Measurements from ENCODE around the gene SLC35F6.
A peak's percentile ranks its signal among the peaks of the same experiment; 100 is the strongest.

Gene SLC35F6

DNA sequence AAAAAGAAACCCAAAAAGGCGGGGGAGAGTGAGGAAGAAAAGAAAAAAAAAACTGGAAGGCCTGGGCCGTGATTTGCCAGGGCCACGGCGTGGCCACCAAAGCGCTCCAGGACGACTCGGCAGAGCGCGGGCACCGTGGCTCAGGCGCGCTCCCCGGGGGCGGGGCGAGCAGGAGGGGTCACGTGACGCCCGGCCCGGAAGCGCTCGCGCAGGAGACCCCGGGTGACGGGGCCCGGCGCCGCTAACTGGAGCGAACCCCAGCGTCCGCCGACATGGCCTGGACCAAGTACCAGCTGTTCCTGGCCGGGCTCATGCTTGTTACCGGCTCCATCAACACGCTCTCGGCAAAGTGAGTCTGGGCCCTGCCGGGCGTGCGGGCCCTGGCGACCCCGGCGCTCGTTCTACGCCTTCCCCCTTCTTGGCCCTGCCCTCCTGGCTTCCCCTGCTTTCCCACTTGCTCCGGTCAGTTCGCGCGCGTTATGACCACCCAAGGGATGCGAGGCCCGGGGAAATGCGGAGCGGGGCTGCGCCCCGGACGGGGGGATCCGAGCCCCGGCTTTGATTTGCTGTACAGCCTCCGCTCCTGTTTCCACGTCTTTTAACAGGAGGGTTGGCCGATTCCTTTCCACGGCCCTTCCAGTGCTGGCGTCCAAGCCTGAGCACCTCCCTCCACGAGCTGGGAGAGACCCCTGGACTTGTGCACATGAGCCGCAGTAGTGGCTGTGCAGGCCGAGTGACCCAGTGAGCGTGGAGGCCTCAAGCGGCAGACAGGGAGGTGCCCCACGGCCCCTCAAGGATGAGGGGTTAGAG, at the start of gene SLC35F6:
Gene SLC35F6 (plus strand): TSS at position 207 of the 810 bp plus-strand sequence. CDS start 66 bp downstream, at position 273.
- DNase-seq, result peak; percentile 60 to 76 (median 70)

DNA sequence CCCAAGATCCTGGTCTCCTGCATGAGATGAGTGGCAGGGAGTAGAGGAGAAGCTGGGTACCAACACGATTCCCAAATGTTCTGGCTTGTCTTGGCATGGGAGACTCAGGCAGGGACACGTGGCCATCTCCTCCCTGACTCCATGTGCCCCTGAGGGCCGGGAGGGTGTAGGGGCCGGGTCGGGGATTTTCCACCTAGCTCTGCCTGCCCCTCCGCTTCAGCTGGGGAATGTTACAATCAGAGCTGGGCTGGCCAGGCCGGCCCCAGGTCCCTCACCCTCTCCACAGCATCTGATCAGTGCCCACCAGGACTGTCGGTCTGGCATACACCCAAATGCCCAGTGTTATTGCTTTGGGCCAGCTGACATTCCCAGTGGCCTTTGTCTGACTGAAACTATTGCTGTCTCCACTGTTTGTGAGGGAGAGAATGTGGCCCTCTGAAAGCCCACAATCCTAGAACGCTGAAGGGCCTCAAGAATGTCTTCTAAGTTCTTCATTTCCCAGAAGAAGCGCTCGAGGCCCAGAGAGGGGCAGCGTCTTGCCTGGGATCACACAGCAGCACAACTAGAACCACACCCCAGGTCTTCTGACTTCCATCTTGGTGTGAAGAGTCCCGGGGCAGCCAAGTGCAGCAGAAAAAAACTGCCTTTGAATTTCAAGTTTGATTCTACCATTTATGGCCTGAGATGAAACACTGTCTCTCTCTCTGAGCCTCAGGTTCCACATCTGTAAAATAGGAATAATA, 48.4 kb upstream of the SLC35F6 start:
- DNase-seq, result no peak

- DNase-seq, result no peak
These were observed 47.7 kb upstream of the SLC35F6 start for GRCh38 chr2:26716340-26716739.

- DNase-seq, result no peak
These were observed 47.3 kb upstream of the SLC35F6 start for GRCh38 chr2:26716769-26717168.

- no peak for DNase-seq
These were observed 46.7 kb upstream of the SLC35F6 start for GRCh38 chr2:26717362-26717761.

DNA sequence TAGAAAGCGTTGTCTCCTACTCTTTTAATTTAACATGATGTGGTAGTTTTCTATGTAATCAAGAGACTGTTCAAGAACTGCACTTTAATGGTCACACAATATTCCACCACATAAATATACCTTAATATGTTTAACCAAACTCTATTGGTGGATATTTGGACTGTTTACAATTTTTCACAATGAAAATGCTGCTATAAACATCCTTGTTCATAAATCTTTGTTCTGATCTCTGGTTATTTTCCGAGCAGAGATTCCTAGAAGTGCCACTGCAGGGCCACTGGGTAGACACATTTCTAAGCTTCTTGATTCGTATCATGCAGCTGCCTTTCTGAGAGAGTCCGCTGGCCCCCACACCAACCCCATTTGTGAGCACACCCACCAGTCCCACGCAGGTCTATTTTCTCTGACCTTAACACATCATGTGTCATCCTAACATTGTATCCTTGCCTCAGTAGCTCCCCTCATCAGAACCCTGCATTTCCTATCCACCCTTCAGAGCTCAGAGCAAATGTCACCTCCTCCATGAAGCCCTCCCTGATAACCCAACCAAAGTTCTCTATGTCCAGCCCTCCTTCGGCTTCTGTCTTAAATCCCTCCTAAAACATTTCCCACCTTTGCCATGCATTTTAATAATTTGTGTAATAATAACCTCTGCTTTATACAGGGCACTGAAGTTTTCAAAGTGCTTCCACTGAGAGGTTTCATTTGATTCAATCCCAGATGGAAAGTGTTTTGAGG, 45.0 kb upstream of the SLC35F6 start:
- DNase-seq, result no peak

DNA sequence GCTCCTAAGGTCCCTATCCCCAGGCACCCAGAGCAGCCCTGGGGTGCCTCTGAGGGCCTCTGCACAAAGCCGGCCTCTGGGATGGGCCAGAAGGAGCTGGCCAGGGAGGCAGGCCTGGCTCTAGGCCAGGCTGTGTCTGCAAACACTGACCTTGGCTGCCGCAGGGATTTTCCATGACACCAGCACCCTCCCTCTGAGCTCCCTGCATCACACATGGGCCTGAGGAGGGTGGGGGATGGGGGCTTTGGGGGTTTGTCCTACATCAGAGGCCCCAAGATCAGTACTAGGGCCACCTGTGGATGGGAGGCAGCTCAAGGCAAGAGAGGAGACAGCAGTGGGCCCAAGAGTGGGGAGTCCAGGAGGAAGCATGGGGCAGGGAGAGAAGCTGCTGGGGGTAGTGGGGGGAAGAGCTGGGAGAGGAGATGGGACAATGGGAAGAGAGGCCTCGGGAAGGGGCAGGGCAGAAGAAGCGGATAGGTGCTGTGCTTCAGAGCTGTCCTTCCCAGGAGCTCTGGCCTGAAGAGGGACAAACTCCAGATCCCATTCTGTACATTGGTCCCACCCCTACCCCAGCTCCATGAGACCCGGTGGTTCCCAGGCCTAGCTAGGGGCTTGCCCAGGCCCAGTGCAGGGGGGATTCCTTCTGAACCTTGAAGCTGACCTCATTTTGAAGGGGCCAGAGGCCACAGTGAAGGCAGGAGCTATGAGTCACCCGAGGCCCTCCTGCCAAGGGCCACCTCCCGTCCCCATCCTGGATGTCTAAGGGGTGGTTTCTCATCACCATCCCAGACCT, 43.6 kb upstream of the SLC35F6 start:
- no peak for DNase-seq

DNA sequence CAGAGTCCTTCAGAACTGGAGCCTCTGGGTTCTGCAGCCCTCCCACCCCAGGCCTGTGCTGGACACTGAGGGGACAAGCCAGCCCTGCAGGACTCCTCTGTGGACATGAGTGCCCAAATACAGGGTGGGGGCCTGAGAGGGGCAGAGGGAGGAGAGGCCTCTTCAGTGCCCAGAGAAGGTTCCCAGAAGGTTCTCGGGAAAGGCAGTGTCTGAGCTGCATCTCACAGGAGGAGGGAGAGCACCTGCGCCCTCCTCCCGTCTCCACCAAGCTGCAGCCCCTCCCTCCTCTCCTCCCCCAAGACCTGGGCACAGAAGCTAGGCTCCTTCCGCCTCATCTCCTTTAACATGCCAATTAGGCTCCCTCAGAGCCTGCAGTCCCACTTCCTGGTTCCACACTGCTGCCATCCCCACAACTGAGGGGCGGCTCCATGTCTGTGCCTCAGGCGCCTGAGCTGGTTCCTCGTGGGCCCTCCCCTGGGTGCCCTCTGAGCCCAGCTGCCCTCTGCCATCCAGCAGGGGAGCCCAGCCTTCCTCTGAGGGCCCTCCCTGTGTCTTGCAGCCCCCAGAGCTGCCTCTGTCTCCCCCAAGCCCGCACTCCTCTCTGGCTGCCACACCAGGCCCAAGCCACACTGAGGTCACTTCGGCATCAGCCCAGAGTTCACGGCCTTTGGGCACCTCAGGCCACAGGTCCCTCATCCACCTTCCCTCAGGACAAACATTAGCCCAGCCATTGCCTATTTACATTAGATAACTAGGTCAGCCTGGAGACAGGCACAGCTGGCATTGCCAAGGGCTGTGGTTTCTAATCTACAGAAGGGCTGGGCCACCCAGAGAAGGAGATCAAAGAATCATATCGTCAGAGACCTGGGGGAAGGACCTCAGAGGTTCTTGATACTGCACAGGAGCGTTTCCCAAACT, 42.7 kb upstream of the SLC35F6 start:
- no peak for DNase-seq

- DNase-seq, result no peak
These were observed 41.8 kb upstream of the SLC35F6 start for GRCh38 chr2:26722328-26722727.

- no peak for DNase-seq
These were observed 41.2 kb upstream of the SLC35F6 start for GRCh38 chr2:26722911-26723310.

DNA sequence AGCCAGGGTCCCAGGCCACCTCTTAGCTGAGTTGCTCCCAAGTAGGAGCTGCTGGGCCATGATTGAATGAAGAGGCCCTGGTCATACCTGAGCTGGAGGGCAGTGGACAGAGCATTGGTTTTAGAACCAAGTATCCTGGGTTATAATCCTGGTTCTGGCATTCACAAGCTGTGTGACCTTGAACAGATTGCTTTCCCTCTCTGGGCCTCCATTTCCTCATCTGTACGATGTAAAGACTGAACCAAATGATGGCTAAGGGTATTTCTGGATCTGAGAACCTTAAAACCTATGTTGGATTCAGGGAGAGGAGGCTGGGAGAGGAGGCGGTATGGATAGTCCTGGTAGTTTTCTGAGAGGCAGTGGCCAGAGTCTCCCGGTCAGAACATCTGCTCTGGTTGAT, 40.6 kb upstream of the SLC35F6 start:
- no peak for DNase-seq

- DNase-seq, result no peak
These were observed 39.9 kb upstream of the SLC35F6 start for GRCh38 chr2:26723991-26724750.

DNA sequence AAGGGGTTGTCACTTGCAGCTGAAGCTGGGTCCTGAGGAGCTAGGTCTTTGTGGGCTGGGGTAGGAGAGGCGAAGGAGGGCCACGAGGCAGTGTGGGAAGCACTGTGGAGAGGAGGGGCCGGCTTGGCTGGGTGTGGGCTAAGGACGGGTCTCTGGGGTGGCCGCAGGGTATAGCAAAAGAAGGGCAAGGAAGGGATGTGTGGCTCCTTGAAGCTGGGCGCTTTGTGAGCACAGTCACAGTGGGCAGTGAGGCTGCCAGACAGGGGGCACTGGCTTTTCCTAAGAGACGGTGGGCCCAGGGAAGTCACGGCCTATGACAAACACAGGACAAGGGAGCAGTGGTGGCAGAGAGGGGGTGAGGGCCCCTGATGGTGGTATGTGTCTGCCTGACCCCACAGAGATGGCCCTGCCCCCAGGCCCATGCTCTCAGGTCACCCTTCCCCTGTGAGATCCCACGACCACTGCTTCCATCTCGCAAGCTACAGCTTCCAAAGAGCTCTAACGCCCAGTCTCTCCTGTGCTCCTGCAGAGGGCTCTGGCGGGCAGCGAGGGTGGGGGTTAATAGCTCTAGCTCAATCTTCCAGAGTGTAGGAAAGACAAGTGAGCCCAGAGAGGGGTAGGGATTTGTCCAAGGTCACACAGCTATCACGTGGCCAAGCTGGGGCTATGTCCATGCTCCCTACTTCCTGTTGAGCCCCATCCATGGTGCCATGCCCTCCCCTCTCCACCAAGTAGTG, 39.1 kb upstream of the SLC35F6 start:
- DNase-seq, result no peak

DNA sequence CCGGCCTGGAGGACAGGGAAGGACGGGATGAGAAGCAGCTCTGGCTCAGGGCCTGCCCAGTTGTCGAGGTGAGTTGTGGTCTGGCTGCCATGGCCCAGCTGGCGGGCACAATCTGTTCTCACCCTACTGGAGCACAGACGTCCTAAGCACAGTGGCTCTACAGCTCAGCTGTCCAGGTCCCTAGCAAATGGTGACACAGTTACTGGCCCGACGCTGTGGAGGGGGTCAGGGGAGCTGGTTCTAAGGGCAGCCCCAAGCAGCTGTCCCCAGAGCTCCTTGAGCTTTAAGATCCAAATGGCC, 38.6 kb upstream of the SLC35F6 start:
- DNase-seq, result no peak

- DNase-seq, result no peak
These were observed 37.9 kb upstream of the SLC35F6 start for GRCh38 chr2:26726228-26726627.

- no peak for DNase-seq
These were observed 36.2 kb upstream of the SLC35F6 start for GRCh38 chr2:26727641-26728561.

- no peak for DNase-seq
These were observed 34.8 kb upstream of the SLC35F6 start for GRCh38 chr2:26729311-26729710.

DNA sequence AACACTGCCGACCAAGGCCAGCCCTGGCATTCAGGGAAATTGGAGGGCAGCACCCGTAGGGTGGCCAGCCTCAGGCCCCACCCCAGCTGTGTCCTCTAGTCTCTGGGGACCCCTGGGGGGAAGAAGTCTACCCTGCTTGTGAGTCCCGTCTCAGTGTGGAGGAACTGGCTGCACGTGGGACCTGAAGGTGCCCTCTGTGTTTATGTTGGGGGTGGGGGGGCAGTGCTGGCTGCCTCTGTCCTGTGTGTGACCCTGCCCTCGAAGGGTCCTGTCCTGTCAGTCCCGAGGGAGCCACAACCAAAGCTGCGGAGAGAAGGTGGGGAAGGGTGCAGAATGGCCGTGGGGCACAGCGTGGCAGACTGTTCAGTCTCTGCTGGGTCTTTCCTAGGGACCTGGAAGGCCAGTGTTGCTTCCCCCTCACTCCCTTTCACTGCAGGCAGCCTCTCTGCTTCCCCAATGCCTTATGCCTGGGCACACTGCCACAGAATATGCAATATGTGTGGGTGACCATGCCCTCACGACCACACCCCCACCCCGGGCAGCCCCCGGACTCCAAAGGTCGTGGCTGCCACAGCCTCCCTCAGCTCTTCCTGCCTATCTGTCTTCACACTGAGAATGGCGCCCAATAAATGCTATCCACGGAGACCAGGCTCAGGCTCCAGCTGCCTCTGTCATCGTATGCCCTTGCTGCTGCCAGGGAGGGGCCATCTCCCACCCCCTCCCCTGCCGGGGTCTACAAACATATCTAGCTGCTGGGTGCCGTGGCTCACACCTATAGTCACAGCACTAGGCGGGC, 33.3 kb upstream of the SLC35F6 start:
- DNase-seq, result no peak
